IMR-90 (cell line): ENCODE results near the gene ELL. TPM values are rescaled to one million over a fixed set of nuclear protein-coding genes. Genes with fewer than 3 reads are reported as not detected.
A peak's percentile ranks its signal among the peaks of the same experiment; 100 is the strongest.

ENCODE experiments used
- ATAC-seq: fragments of 200-7000 bp; cut with Tn5 transposase; 2 replicates; pipeline ENCODE4 v1.9.1; 2020; ENCODE audit warnings: low read depth, mild to moderate bottlenecking, moderate library complexity
- BruUV-seq: library from RNA; stranded (reverse); fragments of 400-500 nt; replicated peaks from 2 replicates; lab custom pipeline; 2021; lab: Mats Ljungman, UMichigan
- CTCF ChIA-PET: fragments of 300-600 bp; formaldehyde crosslinking; extraction: SDS; loops from one replicate; lab custom pipeline; 2021; ENCODE audit warnings: antibody characterized with exemption; lab: Yijun Ruan, JAX
- POLR2A ChIA-PET: fragments of 300-600 bp; sonication (Branson Sonifier 250); formaldehyde crosslinking; loops from one replicate; lab custom pipeline; 2022; ENCODE audit warnings: antibody characterized with exemption; ENCODE audit not compliant: unreplicated experiment; lab: Charles Lee
- DNase-seq: peaks from one replicate; pipeline ENCODE4 v3.0.0; 2013
- H2AFZ ChIP-seq: replicated peaks from 2 replicates; pipeline ENCODE3; 2013; ENCODE audit warnings: low read length, mild to moderate bottlenecking; ENCODE audit not compliant: poor library complexity
- H2AK5ac ChIP-seq: 2 replicates; pipeline ENCODE4 v1.6.1; 2013; ENCODE audit warnings: low read depth, low read length, inconsistent platforms
- H2AK9ac ChIP-seq: replicated peaks from 2 replicates; pipeline ENCODE3; 2013; ENCODE audit warnings: mild to moderate bottlenecking, low read depth, low read length, moderate library complexity; ENCODE audit not compliant: poor library complexity
- H2BK120ac ChIP-seq: 2 replicates; pipeline ENCODE4 v1.6.1; 2013; ENCODE audit warnings: low read depth, low read length, inconsistent platforms
- H2BK15ac ChIP-seq: 3 replicates; pipeline ENCODE4 v1.6.1; 2013; ENCODE audit warnings: low read depth, low read length, inconsistent platforms
- H2BK20ac ChIP-seq: 2 replicates; pipeline ENCODE4 v1.6.1; 2013; ENCODE audit warnings: low read depth, mild to moderate bottlenecking, inconsistent platforms, low read length, moderate library complexity
- H2BK5ac ChIP-seq: 2 replicates; pipeline ENCODE4 v1.6.1; 2013; ENCODE audit warnings: mild to moderate bottlenecking, low read depth, low read length, inconsistent platforms; ENCODE audit not compliant: poor library complexity, severe bottlenecking
- H3K14ac ChIP-seq: replicated peaks from 2 replicates; pipeline ENCODE4 v1.6.1; 2013; ENCODE audit warnings: low read depth, low read length, inconsistent platforms
- H3K18ac ChIP-seq: 2 replicates; pipeline ENCODE4 v1.6.1; 2013; ENCODE audit warnings: low read depth, low read length, control low read depth
- H3K23ac ChIP-seq: 2 replicates; pipeline ENCODE4 v1.6.1; 2013; ENCODE audit warnings: low read depth, low read length, inconsistent platforms
- H3K27ac ChIP-seq: 2 replicates; pipeline ENCODE4 v1.5.1; 2013; ENCODE audit warnings: mild to moderate bottlenecking, control low read depth, low read length; ENCODE audit not compliant: insufficient read depth
- H3K27me3 ChIP-seq: 2 replicates; pipeline ENCODE4 v1.6.1; 2013; ENCODE audit warnings: low read length; ENCODE audit not compliant: control insufficient read depth, insufficient read depth
- H3K36me3 ChIP-seq: 2 replicates; pipeline ENCODE4 v1.6.1; 2013; ENCODE audit warnings: low read length, mixed read lengths; ENCODE audit not compliant: control insufficient read depth, insufficient read depth
- H3K4ac ChIP-seq: 2 replicates; pipeline ENCODE4 v1.6.1; 2013; ENCODE audit warnings: low read depth, low read length, inconsistent platforms
- H3K4me1 ChIP-seq: 2 replicates; pipeline ENCODE4 v1.6.1; 2013; ENCODE audit warnings: low read length, mixed read lengths; ENCODE audit not compliant: control insufficient read depth, insufficient read depth
- H3K4me2 ChIP-seq: 2 replicates; pipeline ENCODE4 v1.6.1; 2013; ENCODE audit warnings: low read depth, mild to moderate bottlenecking, control low read depth, low read length, moderate library complexity
- H3K4me3 ChIP-seq: 2 replicates; pipeline ENCODE4 v1.5.1; 2013; ENCODE audit warnings: low read depth, mild to moderate bottlenecking, control low read depth, low read length, moderate library complexity; ENCODE audit not compliant: insufficient read depth
- H3K56ac ChIP-seq: 2 replicates; pipeline ENCODE4 v1.6.1; 2013; ENCODE audit warnings: low read length, inconsistent platforms; ENCODE audit not compliant: insufficient read depth; ENCODE audit errors: extremely low read depth
- H3K79me1 ChIP-seq, 2 experiments: 2 replicates each; pipeline ENCODE4 v1.6.1; 2013; ENCODE audit warnings: low read length in 2 of 2, inconsistent platforms in 1 of 2, low read depth in 1 of 2
- H3K9ac ChIP-seq: 2 replicates; pipeline ENCODE4 v1.6.1; 2013; ENCODE audit warnings: low read depth, low read length, control low read depth
- H3K9me1 ChIP-seq: 2 replicates; pipeline ENCODE4 v1.6.1; 2013; ENCODE audit warnings: low read length, inconsistent platforms; ENCODE audit not compliant: insufficient read depth
- H3K9me3 ChIP-seq: 2 replicates; pipeline ENCODE4 v1.6.1; 2013; ENCODE audit warnings: low read length; ENCODE audit not compliant: control insufficient read depth, insufficient read depth
- H4K20me1 ChIP-seq: 2 replicates; pipeline ENCODE4 v1.6.1; 2013; ENCODE audit warnings: low read length, inconsistent platforms; ENCODE audit not compliant: insufficient read depth
- H4K5ac ChIP-seq: 2 replicates; pipeline ENCODE4 v1.6.1; 2013; ENCODE audit warnings: mild to moderate bottlenecking, low read depth, low read length, control low read depth
- H4K8ac ChIP-seq, 2 experiments: 2 replicates each; pipeline ENCODE4 v1.6.1; 2013; ENCODE audit warnings: low read depth in 2 of 2, low read length in 2 of 2, control low read depth in 1 of 2, inconsistent platforms in 1 of 2
- H4K91ac ChIP-seq: 2 replicates; pipeline ENCODE4 v1.6.1; 2013; ENCODE audit warnings: low read depth, low read length, inconsistent platforms; ENCODE audit not compliant: insufficient read depth
- BHLHE40 ChIP-seq: fragments of 150-350 bp; IDR thresholded peaks from 2 replicates; pipeline ENCODE4 v1.6.1; 2016; ENCODE audit warnings: mild to moderate bottlenecking, low read depth, low read length
- MAZ ChIP-seq: IDR thresholded peaks from 2 replicates; pipeline ENCODE4 v1.6.1; 2012; ENCODE audit warnings: low read depth, mild to moderate bottlenecking, low read length, improper control_type of control experiment, moderate library complexity, borderline replicate concordance
- RAD21 ChIP-seq: IDR thresholded peaks from 2 replicates; pipeline ENCODE4 v1.6.1; 2012; ENCODE audit warnings: low read length, improper control_type of control experiment
- SMC3 ChIP-seq: fragments of 150-350 bp; IDR thresholded peaks from 2 replicates; pipeline ENCODE4 v1.6.1; 2016; ENCODE audit warnings: low read depth, mild to moderate bottlenecking, antibody characterized with exemption, low read length, moderate library complexity
- WGBS, 2 experiments: methylation state at CpG; one replicate each; pipeline versions ENCODE4 v1.1.5 to v1.1.7; 2013; ENCODE audit warnings: missing lambda C conversion rate in 2 of 2; ENCODE audit not compliant: insufficient read length in 1 of 2; ENCODE audit errors: extremely low coverage in 2 of 2; 5-methylcytosine and 5-hydroxymethylcytosine counted together
- dilution Hi-C: fragments of 300-500 bp; cut with HindIII; formaldehyde crosslinking; loops from one replicate; pipeline ENCODE4 v1.14.3; 2018; ENCODE audit warnings: low sequenced_read_pairs; ENCODE audit not compliant: unreplicated experiment
- in situ Hi-C: fragments of 300-500 bp; cut with MboI; formaldehyde crosslinking; loops from 3 replicates; pipeline ENCODE4 v1.14.3; 2019; ENCODE audit warnings: low sequenced_read_pairs, inconsistent platforms, mixed read lengths
- intact Hi-C: fragments of 100-400 bp; cut with micrococcal nuclease; formaldehyde crosslinking; loops from 2 replicates; pipeline ENCODE4 v1.10.0; 2022
- polyA plus RNA-seq, 3 experiments: library from polyadenylated mRNA; depleted of rRNA; stranded (reverse); fragments of >200 nt; gene quantifications; 2 replicates each; pipeline ENCODE4 v1.2.3, GENCODE V29; 2012; ENCODE audit warnings: low replicate concordance in 1 of 3
- total RNA-seq: library from RNA; depleted of rRNA; stranded (reverse); fragments of >200 nt; gene quantifications from 2 replicates; pipeline ENCODE4 v1.2.3, GENCODE V29; 2012
- TF ChIP-seq, protein P1 (sequence below): conservative IDR thresholded peaks from 2 replicates; pipeline ENCODE4 v1.5.1; 2012; ENCODE audit warnings: mild to moderate bottlenecking, low read depth, low read length, improper control_type of control experiment

ELL gene
- total and polyA plus RNA-seq, 2 of the 4 experiments (the other 2 are of a cell fraction), result 6.3 to 13.1 TPM

- Histone ChIP-seq H4K20me1 (peaks cover 73% of the 10 kb centered on the region), H3K56ac (no peak overlapping the region), H2AFZ (peak overlapping the region; percentile 68), H3K4ac (peak overlapping the region; percentile 93), H4K8ac (peak overlapping the region in 1 of 2 experiments; percentile 72; a peak in 1 of 4 replicates), H3K4me1 (peaks cover 20% of the 10 kb centered on the region), H3K4me3 (no peak overlapping the region), H3K23ac (peak overlapping the region; percentile 44), H2BK5ac (peak overlapping the region; percentile 67), H2BK20ac (peak overlapping the region; percentile 54; the same call in 1 of the 2 replicates), H3K9me3 (no peaks in the 10 kb centered on the region), H4K5ac (peak overlapping the region; percentile 23; the same call in 1 of the 2 replicates), H2AK9ac (peak overlapping the region; percentile 92), H3K79me1 (peaks cover 9 to 85% of the 10 kb centered on the region in 2 experiments), H3K27me3 (no peaks in the 10 kb centered on the region), H4K91ac (peak overlapping the region; percentile 75), H3K9ac (peak overlapping the region; percentile 27; the same call in 1 of the 2 replicates), H2AK5ac (peak overlapping the region; percentile 38), H3K14ac (peak overlapping the region; percentile 67), H2BK120ac (peak overlapping the region; percentile 76), H3K18ac (no peak overlapping the region), H2BK15ac (peak overlapping the region; percentile 31; the same call in 1 of the 3 replicates), H3K36me3 (no peaks in the 10 kb centered on the region; the same call in 1 of the 2 replicates), H3K4me2 (peak overlapping the region; percentile 58), H3K9me1 (peaks cover 15% of the 10 kb centered on the region), H3K27ac (peak overlapping the region; percentile 56)
- TF ChIP-seq SMC3 (no peak), BHLHE40 (no peak), RAD21 (no peak), MAZ (peak; percentile 79)
- TF ChIP-seq, protein P1, sequence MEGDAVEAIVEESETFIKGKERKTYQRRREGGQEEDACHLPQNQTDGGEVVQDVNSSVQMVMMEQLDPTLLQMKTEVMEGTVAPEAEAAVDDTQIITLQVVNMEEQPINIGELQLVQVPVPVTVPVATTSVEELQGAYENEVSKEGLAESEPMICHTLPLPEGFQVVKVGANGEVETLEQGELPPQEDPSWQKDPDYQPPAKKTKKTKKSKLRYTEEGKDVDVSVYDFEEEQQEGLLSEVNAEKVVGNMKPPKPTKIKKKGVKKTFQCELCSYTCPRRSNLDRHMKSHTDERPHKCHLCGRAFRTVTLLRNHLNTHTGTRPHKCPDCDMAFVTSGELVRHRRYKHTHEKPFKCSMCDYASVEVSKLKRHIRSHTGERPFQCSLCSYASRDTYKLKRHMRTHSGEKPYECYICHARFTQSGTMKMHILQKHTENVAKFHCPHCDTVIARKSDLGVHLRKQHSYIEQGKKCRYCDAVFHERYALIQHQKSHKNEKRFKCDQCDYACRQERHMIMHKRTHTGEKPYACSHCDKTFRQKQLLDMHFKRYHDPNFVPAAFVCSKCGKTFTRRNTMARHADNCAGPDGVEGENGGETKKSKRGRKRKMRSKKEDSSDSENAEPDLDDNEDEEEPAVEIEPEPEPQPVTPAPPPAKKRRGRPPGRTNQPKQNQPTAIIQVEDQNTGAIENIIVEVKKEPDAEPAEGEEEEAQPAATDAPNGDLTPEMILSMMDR, result peak; percentile 24; the same call in 1 of the 2 replicates
- POLR2A ChIA-PET, result no interaction called here
- CTCF ChIA-PET, result no interaction called here
- no TSS peak for BruUV-seq
- WGBS, 2 experiments, result 75% methylated on average over 2 of the region's 18 CpGs; no CpG with 5 or more reads in 1 of the 2 experiments
- intact Hi-C loops, result no loop called here
- dilution Hi-C loops, result no loop called here
- in situ Hi-C loops, result no loop called here
- DNase-seq, result peak; percentile 62
- peak; percentile 79 for ATAC-seq
These were observed 96.1 kb downstream of the ELL start for GRCh38 chr19:18425515-18426415.
